ENCODE measurements around the gene PTH2R.
"Not testable (repeated sequence)": the region's sequence is repeated elsewhere in the genome, so short reads cannot be mapped to it uniquely, and the experiment has no call there.

The PTH2R gene

DNA sequence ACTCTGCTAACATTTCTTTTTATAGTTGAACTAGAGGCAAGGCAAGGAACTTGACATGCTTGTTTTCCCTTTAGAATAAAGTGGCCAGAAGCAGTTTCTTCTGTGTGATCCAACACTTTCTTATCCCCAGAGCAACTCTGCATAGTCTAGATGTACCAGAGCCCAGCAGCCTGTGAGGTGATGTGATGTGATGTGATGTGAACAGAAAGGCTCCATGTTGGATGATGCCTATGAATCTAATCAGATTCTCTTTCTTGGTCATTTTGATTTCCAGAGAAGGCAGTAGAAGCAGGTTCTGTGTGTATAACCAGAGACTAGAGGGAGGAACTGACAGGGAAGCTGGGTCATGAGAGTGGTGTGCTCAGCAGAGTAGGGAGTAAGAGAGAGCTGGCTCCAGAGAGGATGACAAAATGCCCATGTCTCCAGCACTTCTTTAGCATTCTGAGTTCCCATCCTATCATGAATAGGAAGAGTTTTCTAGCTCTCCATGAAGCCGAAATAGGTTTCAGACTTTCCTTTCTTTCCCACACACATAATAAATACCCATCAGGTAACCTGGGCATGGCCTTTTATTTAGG is 31.0 kb upstream of the PTH2R start:
- no peaks in the 10 kb centered on the region for H3K9me3 ChIP-seq (ENCODE audit: control insufficient read depth, insufficient read depth, low read length)
- H3K9ac ChIP-seq (ENCODE audit: low read depth, low read length) = no peak overlapping the region; the same call in 1 of the 2 replicates
- peaks cover 6% of the 10 kb centered on the region for H3K4me1 ChIP-seq (ENCODE audit: insufficient read depth, low read length)
- H3K36me3 ChIP-seq (ENCODE audit: insufficient read depth, low read length) = no peaks in the 10 kb centered on the region

GRCh38 chr2:208377344-208377860 is 29.2 kb upstream of the PTH2R start:
- not testable (repeated sequence) for H3K36me3 ChIP-seq (ENCODE audit: insufficient read depth, low read length); H3K4me1 ChIP-seq (ENCODE audit: insufficient read depth, low read length); H3K9me3 ChIP-seq (ENCODE audit: control insufficient read depth, insufficient read depth, low read length); H3K9ac ChIP-seq (ENCODE audit: low read depth, low read length)

- H3K9me3 ChIP-seq (ENCODE audit: control insufficient read depth, insufficient read depth, low read length) = no peaks in the 10 kb centered on the region
- peaks cover 6% of the 10 kb centered on the region for H3K4me1 ChIP-seq (ENCODE audit: insufficient read depth, low read length)
- H3K9ac ChIP-seq (ENCODE audit: low read depth, low read length) = no peak overlapping the region
- no peaks in the 10 kb centered on the region for H3K36me3 ChIP-seq (ENCODE audit: insufficient read depth, low read length)
Observed at GRCh38 chr2:208379192-208379591, 27.4 kb upstream of the PTH2R start.

DNA sequence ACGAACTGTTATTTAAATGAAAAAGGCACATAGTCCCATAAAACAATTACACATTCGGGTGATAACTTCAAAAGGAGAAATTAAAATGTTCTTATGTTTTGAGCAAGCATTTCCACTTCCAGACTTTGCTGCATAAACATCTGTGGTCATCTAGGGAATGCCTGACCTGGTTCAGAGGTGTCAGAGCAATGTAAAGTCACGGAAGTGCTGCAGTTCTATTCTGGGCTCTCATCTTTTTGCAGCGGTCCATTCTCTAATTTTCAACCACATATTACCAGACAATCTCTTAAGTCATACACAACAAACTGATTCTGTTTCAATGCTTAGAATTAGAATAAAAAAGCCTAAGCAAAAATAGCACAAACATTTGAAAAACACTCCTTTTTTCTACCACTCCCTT is 22.0 kb upstream of the PTH2R start:
- no peak overlapping the region for H3K9ac ChIP-seq (ENCODE audit: low read depth, low read length)
- H3K4me1 ChIP-seq (ENCODE audit: insufficient read depth, low read length) = no peaks in the 10 kb centered on the region
- H3K36me3 ChIP-seq (ENCODE audit: insufficient read depth, low read length) = no peaks in the 10 kb centered on the region
- no peaks in the 10 kb centered on the region for H3K9me3 ChIP-seq (ENCODE audit: control insufficient read depth, insufficient read depth, low read length)

- no peaks in the 10 kb centered on the region; the same call in 1 of the 2 replicates for H3K9me3 ChIP-seq (ENCODE audit: control insufficient read depth, insufficient read depth, low read length)
- H3K4me1 ChIP-seq (ENCODE audit: insufficient read depth, low read length) = no peaks in the 10 kb centered on the region
- no peaks in the 10 kb centered on the region for H3K36me3 ChIP-seq (ENCODE audit: insufficient read depth, low read length)
- no peak overlapping the region for H3K9ac ChIP-seq (ENCODE audit: low read depth, low read length)
Observed at GRCh38 chr2:208386541-208386940, 20.1 kb upstream of the PTH2R start.

GRCh38 chr2:208389940-208390339 is 16.7 kb upstream of the PTH2R start:
- Histone ChIP-seq H3K9ac (ENCODE audit: low read depth, low read length) (no peak overlapping the region), H3K36me3 (ENCODE audit: insufficient read depth, low read length) (peaks cover 2% of the 10 kb centered on the region; the same call in 1 of the 2 replicates), H3K9me3 (ENCODE audit: control insufficient read depth, insufficient read depth, low read length) (peaks cover 5% of the 10 kb centered on the region), H3K4me1 (ENCODE audit: insufficient read depth, low read length) (no peaks in the 10 kb centered on the region)

GRCh38 chr2:208392300-208392699 is 14.3 kb upstream of the PTH2R start:
- peaks cover 9% of the 10 kb centered on the region for H3K9me3 ChIP-seq (ENCODE audit: control insufficient read depth, insufficient read depth, low read length)
- H3K4me1 ChIP-seq (ENCODE audit: insufficient read depth, low read length) = no peaks in the 10 kb centered on the region
- peaks cover 2% of the 10 kb centered on the region; the same call in 1 of the 2 replicates for H3K36me3 ChIP-seq (ENCODE audit: insufficient read depth, low read length)
- H3K9ac ChIP-seq (ENCODE audit: low read depth, low read length) = no peak overlapping the region

DNA sequence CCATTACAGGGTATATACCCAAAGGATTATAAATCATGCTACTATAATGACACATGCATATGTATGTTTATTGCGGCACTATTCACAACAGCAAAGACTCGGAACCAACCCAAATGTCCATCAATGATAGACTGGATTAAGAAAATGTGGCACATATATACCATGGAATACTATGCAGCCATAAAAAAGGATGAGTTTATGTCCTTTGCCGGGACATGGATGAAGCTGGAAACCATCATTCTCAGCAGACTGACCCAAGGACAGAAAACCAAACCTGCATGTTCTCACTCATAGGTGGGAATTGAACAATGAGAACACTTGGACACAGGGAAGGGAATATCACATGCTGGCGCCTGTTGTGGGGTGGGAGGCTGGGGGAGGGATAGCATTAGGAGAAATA is 9.8 kb upstream of the PTH2R start:
- H3K4me1 ChIP-seq (ENCODE audit: insufficient read depth, low read length); H3K9ac ChIP-seq (ENCODE audit: low read depth, low read length); H3K36me3 ChIP-seq (ENCODE audit: insufficient read depth, low read length); H3K9me3 ChIP-seq (ENCODE audit: control insufficient read depth, insufficient read depth, low read length): not testable (repeated sequence)

GRCh38 chr2:208399201-208399600 is 7.4 kb upstream of the PTH2R start:
- H3K9ac ChIP-seq (ENCODE audit: low read depth, low read length) = no peak overlapping the region
- H3K36me3 ChIP-seq (ENCODE audit: insufficient read depth, low read length) = no peaks in the 10 kb centered on the region
- no peaks in the 10 kb centered on the region for H3K4me1 ChIP-seq (ENCODE audit: insufficient read depth, low read length)
- H3K9me3 ChIP-seq (ENCODE audit: control insufficient read depth, insufficient read depth, low read length) = peaks cover 3% of the 10 kb centered on the region

DNA sequence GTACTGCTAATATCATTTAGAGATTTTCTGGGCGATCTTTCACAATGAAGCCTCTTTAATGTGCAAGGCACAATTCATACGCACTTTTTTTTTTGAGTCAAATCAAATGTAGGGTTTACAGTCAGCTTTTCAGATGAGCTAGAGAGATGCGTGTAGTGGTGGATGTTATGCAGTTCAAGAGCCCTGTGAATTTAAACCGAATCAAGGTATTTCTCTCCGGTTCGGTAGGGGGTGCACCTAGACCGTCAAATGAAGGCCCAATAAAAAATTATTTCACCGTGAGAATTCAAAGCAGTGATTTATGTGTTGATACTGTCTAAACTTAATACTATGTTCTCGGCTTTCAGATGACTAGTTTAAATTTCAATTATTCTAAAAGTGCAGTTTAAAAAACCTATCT is 1.1 kb downstream of the PTH2R start:
- H3K36me3 ChIP-seq (ENCODE audit: insufficient read depth, low read length) = no peaks in the 10 kb centered on the region
- H3K9ac ChIP-seq (ENCODE audit: low read depth, low read length) = no peak overlapping the region
- H3K4me1 ChIP-seq (ENCODE audit: insufficient read depth, low read length) = no peaks in the 10 kb centered on the region
- H3K9me3 ChIP-seq (ENCODE audit: control insufficient read depth, insufficient read depth, low read length) = no peaks in the 10 kb centered on the region

DNA sequence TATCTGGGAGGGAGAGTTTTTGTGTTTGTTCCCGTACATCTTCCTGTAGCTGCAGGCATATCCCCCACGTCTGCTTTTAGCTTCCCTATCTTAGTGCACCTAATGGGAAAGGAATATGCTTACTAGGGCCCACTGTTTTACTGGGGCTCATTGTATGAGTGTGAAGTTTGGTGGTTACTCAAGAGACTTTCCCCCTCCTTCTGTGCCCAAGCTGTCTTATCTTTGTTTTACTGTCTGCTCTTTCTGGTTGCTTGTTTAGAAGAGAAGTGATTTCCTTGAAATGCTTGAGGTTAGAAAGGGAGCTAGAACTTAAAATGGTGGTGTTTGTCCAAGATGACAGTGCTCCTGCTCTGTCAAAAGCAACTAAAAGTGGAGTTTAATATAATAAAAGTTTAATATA is 7.3 kb downstream of the PTH2R start:
- H3K36me3 ChIP-seq (ENCODE audit: insufficient read depth, low read length) = no peaks in the 10 kb centered on the region
- no peaks in the 10 kb centered on the region for H3K9me3 ChIP-seq (ENCODE audit: control insufficient read depth, insufficient read depth, low read length)
- no peak overlapping the region for H3K9ac ChIP-seq (ENCODE audit: low read depth, low read length)
- H3K4me1 ChIP-seq (ENCODE audit: insufficient read depth, low read length) = no peaks in the 10 kb centered on the region

DNA sequence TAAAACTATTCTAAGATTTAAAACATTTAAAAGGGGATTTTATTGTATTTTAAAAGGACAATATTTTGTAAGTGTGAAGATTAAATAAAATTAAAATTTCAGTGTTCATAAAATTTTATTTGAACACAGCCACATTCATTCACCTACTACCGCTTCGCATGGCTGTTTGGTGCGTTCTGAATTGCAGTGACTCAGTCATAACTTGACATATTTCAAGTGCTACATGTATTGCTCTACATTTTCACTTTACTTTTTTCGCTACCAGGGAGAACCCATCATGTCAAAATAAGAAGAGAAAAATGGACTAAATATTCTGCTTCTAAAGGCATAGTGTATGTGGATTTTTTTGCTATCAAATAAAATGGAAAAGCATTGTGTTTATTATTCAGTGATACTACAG is 8.7 kb downstream of the PTH2R start:
- Histone ChIP-seq H3K4me1 (ENCODE audit: insufficient read depth, low read length) (no peaks in the 10 kb centered on the region), H3K9me3 (ENCODE audit: control insufficient read depth, insufficient read depth, low read length) (no peaks in the 10 kb centered on the region), H3K9ac (ENCODE audit: low read depth, low read length) (no peak overlapping the region), H3K36me3 (ENCODE audit: insufficient read depth, low read length) (no peaks in the 10 kb centered on the region)

GRCh38 chr2:208415897-208416296 is 9.3 kb downstream of the PTH2R start:
- no peaks in the 10 kb centered on the region for H3K36me3 ChIP-seq (ENCODE audit: insufficient read depth, low read length)

GRCh38 chr2:208426412-208427045 is 19.9 kb downstream of the PTH2R start:
- Histone ChIP-seq H3K36me3 (ENCODE audit: insufficient read depth, low read length) (no peaks in the 10 kb centered on the region), H3K9me3 (ENCODE audit: control insufficient read depth, insufficient read depth, low read length) (no peaks in the 10 kb centered on the region), H3K9ac (ENCODE audit: low read depth, low read length) (no peak overlapping the region), H3K4me1 (ENCODE audit: insufficient read depth, low read length) (no peaks in the 10 kb centered on the region)

More at GRCh38 chr2:208415897-208416296, 9.3 kb downstream of the PTH2R start:
- H3K4me1 ChIP-seq (ENCODE audit: insufficient read depth, low read length) = no peaks in the 10 kb centered on the region
- no peak overlapping the region for H3K9ac ChIP-seq (ENCODE audit: low read depth, low read length)
- no peaks in the 10 kb centered on the region for H3K9me3 ChIP-seq (ENCODE audit: control insufficient read depth, insufficient read depth, low read length)

DNA sequence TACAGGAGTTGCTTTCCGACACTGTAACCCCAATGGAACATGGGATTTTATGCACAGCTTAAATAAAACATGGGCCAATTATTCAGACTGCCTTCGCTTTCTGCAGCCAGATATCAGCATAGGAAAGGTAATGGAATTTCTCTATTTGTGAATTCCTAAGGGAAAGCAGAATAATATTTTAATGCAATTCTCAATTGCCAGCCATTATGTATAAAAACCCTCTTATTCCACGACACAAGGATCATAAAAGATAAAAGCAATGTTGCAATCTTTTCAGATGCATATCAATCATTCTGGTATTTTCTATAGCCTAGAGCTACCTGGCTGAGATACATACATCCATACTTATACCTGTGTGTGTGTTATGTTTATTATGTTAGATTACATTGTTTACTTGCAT is 31.2 kb downstream of the PTH2R start:
- H3K36me3 ChIP-seq (ENCODE audit: insufficient read depth, low read length) = no peaks in the 10 kb centered on the region
- no peak overlapping the region for H3K9ac ChIP-seq (ENCODE audit: low read depth, low read length)
- H3K4me1 ChIP-seq (ENCODE audit: insufficient read depth, low read length) = no peaks in the 10 kb centered on the region
- no peaks in the 10 kb centered on the region for H3K9me3 ChIP-seq (ENCODE audit: control insufficient read depth, insufficient read depth, low read length)
